Central memory CD8-positive, alpha-beta T cell (primary cell): ENCODE measurements around the gene FHOD1.

Experiments
- ATAC-seq: fragments of 150-1000 bp; cut with Tn5 transposase; replicated peaks from 2 replicates; pipeline ENCODE4 v1.10.0; 2022; ENCODE audit warnings: mild to moderate bottlenecking, moderate FRiP score, moderate number of reproducible peaks; ENCODE audit not compliant: poor library complexity, severe bottlenecking; ENCODE audit errors: extremely low read depth
- DNase-seq, 2 donors: peaks; one replicate each; pipeline ENCODE4 v3.0.0; 2021; ENCODE audit warnings: low spot score in 2 of 2
- H3K27ac Mint-ChIP-seq: one replicate; pipeline ENCODE4 v1.8.0; 2022; ENCODE audit warnings: low read depth, mild to moderate bottlenecking, moderate library complexity, mixed read lengths
- H3K27me3 Mint-ChIP-seq: one replicate; pipeline ENCODE4 v1.8.0; 2022; ENCODE audit warnings: mixed read lengths
- H3K36me3 Mint-ChIP-seq: one replicate; pipeline ENCODE4 v1.8.0; 2022; ENCODE audit warnings: mild to moderate bottlenecking, moderate library complexity, mixed read lengths; ENCODE audit not compliant: insufficient read depth
- H3K4me1 Mint-ChIP-seq: one replicate; pipeline ENCODE4 v1.8.0; 2022; ENCODE audit warnings: mixed read lengths
- H3K4me3 Mint-ChIP-seq: one replicate; pipeline ENCODE4 v1.8.0; 2022; ENCODE audit warnings: mild to moderate bottlenecking, moderate library complexity, mixed read lengths
- H3K9me3 Mint-ChIP-seq: one replicate; pipeline ENCODE4 v1.8.0; 2022; ENCODE audit warnings: mixed read lengths

The FHOD1 gene

DNA sequence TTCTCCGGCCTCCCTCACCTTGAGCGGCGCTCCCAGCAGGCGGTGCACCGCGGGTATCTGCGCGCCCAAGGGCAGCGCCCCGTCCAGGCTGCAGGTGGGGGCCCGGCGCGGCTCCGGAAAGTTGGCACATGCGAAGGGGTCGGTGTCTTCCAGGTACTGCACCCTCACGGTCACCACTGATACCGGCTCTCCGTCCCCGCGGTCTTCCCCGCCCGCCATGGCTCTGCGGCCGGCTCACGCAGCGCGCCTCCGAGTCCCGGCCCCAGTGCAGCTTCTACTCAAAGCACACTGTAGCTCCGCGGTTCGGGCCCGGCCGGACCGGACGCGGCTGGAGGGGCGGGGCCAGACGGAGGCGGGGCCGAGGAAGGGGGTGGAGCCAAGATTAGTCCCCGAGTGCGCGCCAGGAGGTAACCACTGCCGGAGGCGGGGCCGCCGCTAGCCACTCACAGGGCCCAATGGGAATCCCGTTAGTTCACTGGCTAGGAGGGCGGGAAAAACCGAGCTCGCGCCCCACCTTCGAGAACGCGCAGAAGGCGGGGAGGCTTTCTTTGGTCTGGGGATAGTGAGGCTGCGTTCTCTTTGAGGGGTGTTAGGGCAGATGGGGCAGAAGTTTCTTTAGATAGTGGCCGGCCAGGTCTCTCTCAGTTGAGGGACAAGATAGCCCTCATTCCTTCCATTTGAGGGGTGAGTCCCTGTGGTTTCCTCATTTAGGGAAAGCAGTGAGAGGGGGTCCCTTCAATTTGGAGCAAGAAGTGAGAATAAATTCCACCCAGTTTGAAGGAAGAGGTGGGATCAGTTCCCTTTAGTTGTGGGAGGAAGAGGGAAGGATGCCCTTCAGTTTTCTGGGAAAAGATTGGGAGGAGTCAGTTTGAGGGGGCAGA, at the start of gene FHOD1:
Gene FHOD1 (minus strand): TSS at position 290 of the 881 bp plus-strand sequence. CDS start 71 bp downstream, at position 219.
- Mint-ChIP-seq H3K27me3 (peaks cover 11% of the 10 kb centered on the region), H3K9me3 (no peaks in the 10 kb centered on the region), H3K36me3 (peaks cover 2% of the 10 kb centered on the region), H3K4me3 (peak within 1 kb of the TSS; percentile 91), H3K27ac (peak within 1 kb of the TSS; percentile 85), H3K4me1 (peaks cover 45% of the 10 kb centered on the region)
- DNase-seq: peak; percentile 91 to 97
- peak; percentile 70 for ATAC-seq

GRCh38 chr16:67296420-67296819, 49.1 kb upstream of the FHOD1 start:
- Mint-ChIP-seq H3K36me3 (no peaks in the 10 kb centered on the region), H3K27me3 (peaks cover 8% of the 10 kb centered on the region), H3K9me3 (no peaks in the 10 kb centered on the region), H3K27ac (no peak overlapping the region), H3K4me3 (no peak overlapping the region), H3K4me1 (no peaks in the 10 kb centered on the region)
- ATAC-seq (no peak), DNase-seq (no peak)

DNA sequence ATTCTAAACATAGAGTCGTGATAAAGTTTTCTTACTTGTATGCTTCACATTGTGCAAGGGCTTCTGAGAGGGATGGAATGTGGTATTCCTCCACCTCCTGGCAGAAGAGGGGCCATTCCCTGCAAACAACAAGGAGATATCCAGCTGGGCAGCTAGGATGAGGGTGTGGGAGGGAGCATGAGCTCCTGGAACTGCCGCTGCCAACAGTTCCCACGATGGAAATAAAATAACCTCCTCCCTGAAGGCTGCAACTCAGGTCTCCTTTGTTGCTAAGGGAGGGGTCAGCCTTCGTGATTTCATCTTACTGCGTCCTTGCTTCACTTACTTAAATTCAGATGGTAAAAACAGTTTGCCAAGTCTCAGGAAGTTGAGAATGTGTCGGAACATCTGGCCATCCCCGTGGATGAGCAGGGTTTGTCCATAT, 47.7 kb upstream of the FHOD1 start:
- H3K4me1 Mint-ChIP-seq: peaks cover 9% of the 10 kb centered on the region
- H3K4me3 Mint-ChIP-seq: no peak overlapping the region
- ATAC-seq (no peak), DNase-seq (no peak)
- H3K9me3 Mint-ChIP-seq: no peaks in the 10 kb centered on the region
- no peaks in the 10 kb centered on the region for H3K27me3 Mint-ChIP-seq
- H3K27ac Mint-ChIP-seq: no peak overlapping the region
- H3K36me3 Mint-ChIP-seq: no peaks in the 10 kb centered on the region

- Mint-ChIP-seq H3K27me3 (no peaks in the 10 kb centered on the region), H3K36me3 (no peaks in the 10 kb centered on the region), H3K9me3 (no peaks in the 10 kb centered on the region), H3K4me3 (no peak overlapping the region), H3K4me1 (peaks cover 16% of the 10 kb centered on the region), H3K27ac (no peak overlapping the region)
- DNase-seq (no peak), ATAC-seq (no peak)
Measured at GRCh38 chr16:67294171-67294757, 47.0 kb upstream of the FHOD1 start.

GRCh38 chr16:67291461-67291860, 44.2 kb upstream of the FHOD1 start:
- no peaks in the 10 kb centered on the region for H3K9me3 Mint-ChIP-seq
- H3K27ac Mint-ChIP-seq: no peak overlapping the region

DNA sequence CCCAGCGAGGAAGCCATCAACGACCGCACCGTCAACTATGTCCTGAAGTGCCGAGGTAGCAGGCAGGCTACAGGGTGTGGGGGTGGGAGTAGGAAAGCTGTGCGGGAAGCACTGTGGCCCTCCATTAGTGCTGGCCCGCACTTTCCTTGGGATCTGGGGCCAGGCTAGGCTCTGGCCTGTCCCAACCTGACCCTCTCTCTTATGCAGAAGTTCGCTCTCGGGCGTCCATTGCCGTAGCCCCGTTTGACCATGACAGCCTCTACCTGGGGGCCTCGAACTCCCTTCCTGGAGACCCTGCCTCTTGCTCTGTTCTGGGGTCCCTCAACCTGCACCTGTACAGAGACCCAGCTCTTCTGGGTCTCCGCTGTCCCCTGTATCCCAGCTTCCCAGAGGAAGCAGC, 40.7 kb upstream of the FHOD1 start:
- DNase-seq: no peak

More at GRCh38 chr16:67291461-67291860, 44.2 kb upstream of the FHOD1 start:
- no peak for ATAC-seq
- no peak for DNase-seq
- Mint-ChIP-seq H3K27me3 (no peaks in the 10 kb centered on the region), H3K4me3 (no peak overlapping the region), H3K36me3 (no peaks in the 10 kb centered on the region), H3K4me1 (peaks cover 16% of the 10 kb centered on the region)

DNA sequence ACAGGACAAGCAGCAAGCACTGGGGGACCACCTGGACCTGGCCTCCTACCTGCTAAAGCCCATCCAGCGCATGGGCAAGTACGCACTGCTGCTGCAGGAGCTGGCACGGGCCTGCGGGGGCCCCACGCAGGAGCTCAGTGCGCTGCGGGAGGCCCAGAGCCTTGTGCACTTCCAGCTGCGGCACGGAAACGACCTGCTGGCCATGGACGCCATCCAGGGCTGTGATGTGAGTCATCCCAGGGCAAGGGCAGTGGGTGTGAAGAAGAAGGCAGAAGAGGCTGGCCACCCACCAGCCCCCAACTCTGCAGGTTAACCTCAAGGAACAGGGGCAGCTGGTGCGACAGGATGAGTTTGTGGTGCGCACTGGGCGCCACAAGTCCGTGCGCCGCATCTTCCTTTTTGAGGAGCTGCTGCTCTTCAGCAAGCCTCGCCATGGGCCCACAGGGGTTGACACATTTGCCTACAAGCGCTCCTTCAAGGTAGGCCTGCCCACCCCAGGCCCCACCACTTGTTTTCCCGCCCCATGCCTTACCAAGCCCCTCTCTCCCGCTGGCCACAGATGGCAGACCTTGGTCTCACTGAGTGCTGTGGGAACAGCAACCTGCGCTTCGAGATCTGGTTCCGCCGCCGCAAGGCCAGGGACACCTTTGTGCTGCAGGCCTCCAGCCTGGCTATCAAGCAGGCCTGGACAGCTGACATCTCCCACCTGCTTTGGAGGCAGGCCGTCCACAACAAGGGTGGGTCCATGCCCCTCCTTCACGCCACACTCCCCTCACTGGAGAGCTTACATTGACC, 39.4 kb upstream of the FHOD1 start:
- DNase-seq (no peak), ATAC-seq (no peak)
- no peaks in the 10 kb centered on the region for H3K27me3 Mint-ChIP-seq
- no peaks in the 10 kb centered on the region for H3K9me3 Mint-ChIP-seq
- H3K4me3 Mint-ChIP-seq: no peak overlapping the region
- peak overlapping the region; percentile 33 for H3K27ac Mint-ChIP-seq
- peaks cover 16% of the 10 kb centered on the region for H3K4me1 Mint-ChIP-seq
- H3K36me3 Mint-ChIP-seq: no peaks in the 10 kb centered on the region

More for the DNA sequence above, 40.7 kb upstream of the FHOD1 start:
- Mint-ChIP-seq H3K4me3 (no peak overlapping the region), H3K27me3 (no peaks in the 10 kb centered on the region), H3K36me3 (no peaks in the 10 kb centered on the region), H3K27ac (no peak overlapping the region), H3K9me3 (no peaks in the 10 kb centered on the region), H3K4me1 (peaks cover 16% of the 10 kb centered on the region)
- ATAC-seq: no peak

DNA sequence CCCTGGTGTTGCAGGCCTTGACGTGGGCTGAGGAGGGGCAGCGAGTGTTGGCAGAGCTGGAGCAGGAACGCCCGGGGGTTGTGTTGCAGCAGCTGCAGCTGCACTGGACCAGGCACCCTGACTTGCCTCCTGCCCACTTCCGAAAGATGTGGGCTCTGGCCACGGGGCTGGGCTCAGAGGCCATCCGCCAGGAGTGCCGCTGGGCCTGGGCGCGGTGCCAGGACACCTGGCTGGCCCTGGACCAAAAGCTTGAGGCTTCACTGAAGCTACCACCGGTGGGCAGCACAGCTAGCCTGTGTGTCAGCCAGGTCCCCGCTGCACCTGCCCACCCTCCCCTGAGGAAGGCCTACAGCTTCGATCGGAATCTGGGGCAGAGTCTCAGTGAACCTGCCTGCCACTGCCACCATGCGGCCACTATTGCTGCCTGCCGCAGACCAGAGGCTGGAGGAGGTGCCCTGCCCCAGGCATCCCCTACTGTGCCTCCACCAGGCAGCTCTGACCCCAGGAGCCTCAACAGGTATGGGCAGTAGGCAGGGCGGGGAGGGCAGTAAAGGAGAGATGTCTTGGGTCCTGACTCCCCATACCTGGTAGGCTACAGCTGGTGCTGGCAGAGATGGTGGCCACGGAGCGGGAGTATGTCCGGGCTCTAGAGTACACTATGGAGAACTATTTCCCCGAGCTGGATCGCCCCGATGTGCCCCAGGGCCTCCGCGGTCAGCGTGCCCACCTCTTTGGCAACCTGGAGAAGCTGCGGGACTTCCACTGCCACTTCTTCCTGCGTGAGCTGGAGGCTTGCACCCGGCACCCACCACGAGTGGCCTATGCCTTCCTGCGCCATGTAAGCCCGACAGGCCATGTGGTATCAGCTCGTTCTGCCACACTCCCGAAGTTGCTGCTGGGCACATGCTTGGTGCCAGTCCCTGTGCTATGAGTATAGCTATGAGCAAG, 37.7 kb upstream of the FHOD1 start:
- no peaks in the 10 kb centered on the region for H3K9me3 Mint-ChIP-seq
- H3K4me1 Mint-ChIP-seq: peaks cover 8% of the 10 kb centered on the region
- H3K4me3 Mint-ChIP-seq: no peak overlapping the region
- no peak overlapping the region for H3K27ac Mint-ChIP-seq
- H3K36me3 Mint-ChIP-seq: no peaks in the 10 kb centered on the region
- DNase-seq: no peak
- no peaks in the 10 kb centered on the region for H3K27me3 Mint-ChIP-seq
- no peak for ATAC-seq

DNA sequence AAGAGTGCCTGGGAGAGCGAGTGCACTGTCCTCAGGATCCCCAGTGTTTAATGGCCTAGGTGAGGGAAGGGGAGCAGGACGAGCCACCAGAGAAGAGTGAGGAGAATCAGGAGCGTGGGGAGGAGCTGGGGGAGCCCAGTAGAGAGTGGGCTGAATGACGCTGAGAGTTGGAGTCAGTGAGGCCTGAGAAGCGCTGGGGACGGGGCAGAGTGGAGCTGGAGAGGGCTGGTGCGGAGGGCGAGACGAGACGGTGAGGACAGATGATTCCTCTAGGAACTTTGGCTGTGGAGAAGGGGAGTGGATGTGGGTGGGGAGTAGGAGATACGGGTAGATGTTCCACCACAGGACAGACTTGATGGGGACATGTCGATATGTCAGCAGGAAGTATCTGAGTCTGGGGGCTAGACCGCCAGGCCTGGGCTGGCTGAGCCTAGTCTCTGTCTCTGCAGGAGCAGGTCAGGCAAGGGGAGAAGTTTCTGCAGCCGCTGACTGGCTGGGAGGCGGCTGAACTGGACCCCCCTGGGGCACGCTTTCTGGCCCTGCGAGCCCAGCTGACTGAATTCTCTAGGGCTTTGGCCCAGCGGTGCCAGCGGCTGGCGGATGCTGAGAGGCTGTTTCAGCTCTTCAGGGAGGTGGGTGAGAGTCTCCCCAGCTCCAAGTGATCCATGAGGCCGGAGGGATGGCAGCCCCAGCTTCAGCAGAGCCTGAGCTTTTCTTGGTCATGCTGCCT, 36.7 kb upstream of the FHOD1 start:
- ATAC-seq: no peak
- no peaks in the 10 kb centered on the region for H3K27me3 Mint-ChIP-seq
- H3K9me3 Mint-ChIP-seq: no peaks in the 10 kb centered on the region

GRCh38 chr16:67283039-67283825, 36.0 kb upstream of the FHOD1 start:
- H3K9me3 Mint-ChIP-seq: no peaks in the 10 kb centered on the region
- peaks cover 4% of the 10 kb centered on the region for H3K36me3 Mint-ChIP-seq
- peaks cover 4% of the 10 kb centered on the region for H3K4me1 Mint-ChIP-seq
- peak overlapping the region; percentile 1 for H3K27ac Mint-ChIP-seq
- ATAC-seq: no peak
- no peaks in the 10 kb centered on the region for H3K27me3 Mint-ChIP-seq
- H3K4me3 Mint-ChIP-seq: no peak overlapping the region
- DNase-seq: no peak

More for the DNA sequence above, 36.7 kb upstream of the FHOD1 start:
- H3K27ac Mint-ChIP-seq: peak overlapping the region; percentile 1
- H3K36me3 Mint-ChIP-seq: no peaks in the 10 kb centered on the region
- H3K4me3 Mint-ChIP-seq: no peak overlapping the region
- no peaks in the 10 kb centered on the region for H3K4me1 Mint-ChIP-seq
- no peak for DNase-seq

GRCh38 chr16:67282447-67282805, 35.1 kb upstream of the FHOD1 start:
- Mint-ChIP-seq H3K4me1 (peaks cover 4% of the 10 kb centered on the region), H3K27me3 (no peaks in the 10 kb centered on the region), H3K9me3 (no peaks in the 10 kb centered on the region), H3K4me3 (no peak overlapping the region), H3K27ac (no peak overlapping the region), H3K36me3 (peaks cover 6% of the 10 kb centered on the region)
- ATAC-seq: no peak
- no peak for DNase-seq
